GM18907 (cell line): ENCODE measurements around the gene EPS15.
"Not testable (repeated sequence)": the region's sequence is repeated elsewhere in the genome, so short reads cannot be mapped to it uniquely, and the experiment has no call there.

Source experiments
- ATAC-seq: cut with Tn5 transposase; IDR thresholded peaks from one replicate; pipeline ENCODE4 v1.9.1; 2021; ENCODE audit warnings: mild to moderate bottlenecking, moderate library complexity; ENCODE audit not compliant: unreplicated experiment

EPS15 gene

GRCh38 chr1:51543858-51544257 is 24.8 kb upstream of the EPS15 start:
- ATAC-seq, result no peak

- no peak for ATAC-seq
Measured at GRCh38 chr1:51542158-51542953, 23.3 kb upstream of the EPS15 start.

- no peak for ATAC-seq
Measured at GRCh38 chr1:51541313-51542050, 22.4 kb upstream of the EPS15 start.

GRCh38 chr1:51537568-51537967 is 18.5 kb upstream of the EPS15 start:
- ATAC-seq, result no peak

- no peak for ATAC-seq
Measured at GRCh38 chr1:51535006-51535592, 16.0 kb upstream of the EPS15 start.

- no peak for ATAC-seq
Measured at GRCh38 chr1:51534447-51534846, 15.4 kb upstream of the EPS15 start.

DNA sequence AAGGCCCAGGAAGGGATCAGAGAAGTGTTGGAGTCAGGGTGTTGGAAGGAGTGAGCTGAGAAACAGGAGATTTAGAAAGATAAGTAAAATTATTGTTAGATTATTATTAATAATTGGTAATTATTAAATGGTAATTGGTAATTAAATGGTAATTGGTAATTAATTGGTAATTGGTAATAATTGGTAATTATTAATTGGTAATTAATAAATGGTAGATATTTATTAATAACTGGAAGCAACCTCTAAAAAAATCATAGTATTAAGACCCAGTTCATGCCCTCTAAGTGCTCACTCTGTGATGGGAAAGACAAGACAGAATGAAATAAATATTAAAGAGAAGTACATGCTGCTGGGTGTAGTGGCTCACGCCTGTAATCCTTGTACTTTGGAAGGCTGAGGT is 13.8 kb upstream of the EPS15 start:
- ATAC-seq, result no peak

DNA sequence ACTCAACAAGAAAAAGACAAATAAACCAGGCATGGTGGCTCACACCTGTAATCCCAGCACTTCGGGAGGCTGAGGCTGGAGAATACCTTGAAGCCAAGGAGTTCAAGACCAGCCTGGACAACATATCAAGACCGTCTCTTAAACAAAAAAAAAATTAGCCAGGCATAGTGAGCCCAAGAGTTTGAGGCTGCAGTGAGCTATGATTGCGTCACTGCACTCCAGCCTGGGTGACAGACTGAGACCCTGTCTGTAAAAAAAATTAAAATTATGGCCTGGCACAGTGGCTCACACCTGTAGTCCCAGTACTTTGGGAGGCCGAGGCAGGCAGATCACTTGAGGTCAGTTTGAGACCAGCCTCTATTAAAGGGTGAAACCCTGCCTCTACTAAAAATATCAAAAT is 11.4 kb upstream of the EPS15 start:
- ATAC-seq, result not testable (repeated sequence)

DNA sequence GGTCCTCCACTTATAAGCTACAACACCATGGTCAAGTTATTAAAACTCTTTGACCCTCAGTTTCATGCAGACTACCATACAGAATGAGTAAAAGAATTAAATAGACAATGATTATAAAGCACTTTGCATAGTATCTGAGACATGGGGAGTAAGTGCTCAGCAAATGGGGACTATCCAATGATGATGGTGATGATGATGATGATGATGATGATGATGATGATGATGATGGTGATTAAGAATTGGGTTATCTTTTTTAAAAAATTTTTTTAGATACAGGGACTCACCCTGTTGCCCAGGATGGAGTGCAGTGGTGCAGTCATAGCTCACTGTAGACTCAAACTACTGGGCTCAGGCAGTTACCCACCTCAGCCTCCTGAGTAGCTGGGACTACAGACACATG is 8.1 kb upstream of the EPS15 start:
- no peak for ATAC-seq

GRCh38 chr1:51526248-51526647 is 7.2 kb upstream of the EPS15 start:
- ATAC-seq, result no peak

DNA sequence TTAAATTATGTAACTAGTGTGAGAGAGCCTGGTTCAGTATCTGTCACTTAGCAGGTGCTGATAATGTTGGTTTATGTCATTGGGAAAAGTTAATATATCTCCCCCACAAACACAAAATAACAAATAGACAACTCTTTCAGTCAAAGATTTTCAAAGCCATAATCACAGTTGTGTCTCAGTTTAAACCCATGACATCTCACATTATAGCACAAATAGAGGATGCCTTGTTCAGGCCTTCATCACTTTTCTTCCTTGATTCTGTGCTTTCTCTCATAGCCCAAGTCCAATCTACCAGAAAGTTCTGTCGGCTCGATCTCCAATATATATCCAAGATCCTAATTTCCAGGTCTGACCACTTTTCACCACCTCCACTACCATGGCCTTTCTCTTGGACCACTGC is 6.2 kb upstream of the EPS15 start:
- ATAC-seq, result no peak

DNA sequence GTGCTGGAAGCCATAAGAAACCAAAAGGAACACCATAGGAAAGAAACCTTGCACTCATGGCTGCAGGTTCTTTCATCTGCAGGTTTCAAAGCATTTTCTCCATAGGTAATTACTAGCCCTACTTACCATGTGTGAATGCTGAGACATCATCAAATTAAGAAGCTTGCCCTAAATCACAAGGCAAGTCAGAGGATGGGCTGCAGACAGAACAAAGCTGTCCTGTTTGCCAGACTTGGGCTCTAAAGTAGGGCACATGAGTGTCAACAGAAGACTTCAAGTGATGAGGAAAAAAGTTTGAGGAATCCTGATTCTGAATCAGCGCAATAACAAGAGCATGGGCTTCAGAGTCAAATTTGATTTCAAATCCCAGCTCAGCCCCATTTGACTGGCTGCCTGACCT is 5.8 kb upstream of the EPS15 start:
- no peak for ATAC-seq

DNA sequence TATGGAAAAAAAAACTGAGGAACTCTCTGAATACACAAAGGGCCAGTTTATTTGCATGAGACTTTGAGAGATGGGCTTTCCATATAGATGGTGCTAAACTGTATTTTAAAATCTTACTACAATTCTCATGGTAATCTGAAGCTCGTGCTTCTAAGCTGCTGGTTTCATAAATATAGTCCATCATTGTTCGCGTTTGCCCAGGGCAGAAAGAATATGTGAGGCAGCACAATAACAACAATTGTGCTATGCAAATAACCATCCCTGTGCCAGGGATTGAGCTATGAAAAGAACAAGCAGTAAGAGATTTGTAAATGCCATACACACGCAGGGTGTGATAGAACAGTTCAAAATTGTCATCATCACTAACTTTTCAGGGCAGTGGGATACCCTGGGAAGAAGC is 4.9 kb upstream of the EPS15 start:
- no peak for ATAC-seq

GRCh38 chr1:51520700-51521248 is 1.7 kb upstream of the EPS15 start:
- ATAC-seq, result no peak

DNA sequence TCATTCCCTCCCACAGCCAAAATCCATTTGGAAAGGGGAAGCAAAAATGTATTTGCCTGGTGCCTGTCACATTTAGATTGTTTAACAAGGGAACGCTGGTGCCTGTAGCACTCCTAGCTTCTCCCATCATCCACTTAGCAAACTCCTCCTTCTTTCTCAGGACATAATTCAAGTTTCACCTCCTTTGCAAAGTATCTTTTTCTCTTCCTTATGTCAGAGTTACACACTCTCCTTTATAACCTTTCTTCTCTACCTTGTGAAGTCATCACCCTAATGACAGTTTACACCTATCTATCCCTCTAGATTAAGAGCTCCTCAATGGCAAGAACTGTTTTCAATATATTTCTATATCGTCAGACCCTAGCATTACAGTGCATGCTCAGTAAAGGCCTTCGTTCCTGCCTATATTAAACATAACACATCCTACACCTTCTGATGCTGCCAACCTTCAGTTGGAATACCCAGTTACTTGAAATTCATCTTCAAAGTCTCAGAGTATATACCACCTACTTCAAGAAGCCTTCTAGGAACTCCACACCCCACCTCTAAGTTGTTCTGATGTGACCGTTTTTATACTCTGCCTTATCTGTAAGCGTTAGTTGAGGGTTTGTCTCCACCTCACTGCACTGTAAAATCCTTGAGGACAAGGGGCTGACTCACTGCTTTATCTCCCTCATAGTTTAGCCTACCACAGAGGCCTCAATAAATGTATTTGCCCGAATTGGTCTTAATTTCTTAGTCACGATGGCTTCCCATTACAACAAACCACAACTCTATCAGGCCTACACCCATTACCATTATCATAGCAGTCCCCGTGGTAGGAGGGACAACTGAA is 1.0 kb upstream of the EPS15 start:
- ATAC-seq, result no peak

- ATAC-seq, result peak; percentile 48
Measured at GRCh38 chr1:51518586-51519047, 449 bp downstream of the EPS15 start.

- peak; percentile 35 for ATAC-seq
Measured at GRCh38 chr1:51518033-51518585, 957 bp downstream of the EPS15 start.

- no peak for ATAC-seq
Measured at GRCh38 chr1:51517361-51518032, 1.6 kb downstream of the EPS15 start.

GRCh38 chr1:51516649-51517158 is 2.4 kb downstream of the EPS15 start:
- ATAC-seq, result no peak
